ENCODE measurements around the gene GP5.

- TF ChIP-seq CTCF (IDR thresholded peaks at IDR 0.05; ENCODE audit: low read length): no peak
- no peak for TF ChIP-seq EZH2 (IDR thresholded peaks at IDR 0.05; ENCODE audit: borderline replicate concordance, low read length)
These were observed 15.7 kb downstream of the GP5 start for GRCh38 chr3:194383276-194383940.
